Measurements from ENCODE around the gene CSKMT.
"Not testable (repeated sequence)": the region's sequence is repeated elsewhere in the genome, so short reads cannot be mapped to it uniquely, and the experiment has no call there.

The CSKMT gene, protein sequence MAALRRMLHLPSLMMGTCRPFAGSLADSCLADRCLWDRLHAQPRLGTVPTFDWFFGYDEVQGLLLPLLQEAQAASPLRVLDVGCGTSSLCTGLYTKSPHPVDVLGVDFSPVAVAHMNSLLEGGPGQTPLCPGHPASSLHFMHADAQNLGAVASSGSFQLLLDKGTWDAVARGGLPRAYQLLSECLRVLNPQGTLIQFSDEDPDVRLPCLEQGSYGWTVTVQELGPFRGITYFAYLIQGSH

DNA sequence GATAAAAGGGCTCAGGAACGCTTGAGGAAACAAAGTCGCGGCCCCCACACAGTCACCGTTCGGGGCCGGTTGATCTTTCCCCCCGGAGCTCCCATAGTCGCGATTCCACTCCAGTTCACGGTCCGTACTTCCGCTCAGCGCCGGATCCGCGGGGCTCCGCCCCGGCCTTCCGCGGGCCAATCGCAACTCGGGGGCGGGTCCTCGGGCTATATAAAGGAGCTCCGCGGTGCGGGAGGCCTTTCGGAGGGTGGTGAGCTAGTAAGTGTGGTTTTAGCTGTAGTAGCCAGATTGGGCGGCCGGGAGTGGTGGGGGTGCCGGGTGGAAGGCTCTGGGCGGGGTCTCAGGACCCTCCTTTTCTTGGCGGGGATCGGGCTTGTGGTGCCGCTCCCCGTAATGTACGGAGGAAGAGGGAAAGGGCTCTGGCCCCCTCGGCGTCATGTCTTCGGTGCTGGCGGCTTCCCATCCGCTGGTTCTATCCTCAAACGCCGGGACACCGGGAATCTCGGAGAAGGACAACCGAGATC lies at the start of gene CSKMT, which contains the start of gene C11orf98:
Gene CSKMT, plus strand, starts transcription at position 238 of the 524 bp plus-strand sequence. CDS start 568 bp downstream, outside the sequence.
Gene C11orf98, minus strand, starts transcription at position 136 of the 524 bp plus-strand sequence. Its CDS starts 41 bp downstream, at position 95.
- no peaks in the 10 kb centered on the region for H3K9me3 ChIP-seq (ENCODE audit: control insufficient read depth in 2 of 2, low read length in 2 of 2)
- H3K4me1 ChIP-seq (ENCODE audit: control insufficient read depth, insufficient read depth, low read length) = peaks cover 33% of the 10 kb centered on the region
- no peaks in the 10 kb centered on the region for H3K27me3 ChIP-seq (ENCODE audit: control insufficient read depth in 1 of 2, insufficient read depth in 2 of 2, low read length in 2 of 2)
- peak within 1 kb of the TSS; percentile 88 for H3K27ac ChIP-seq (ENCODE audit: low read length)
- H3K36me3 ChIP-seq (ENCODE audit: control insufficient read depth in 2 of 2, insufficient read depth in 2 of 2, low read length in 2 of 2) = peaks cover 4 to 7% of the 10 kb centered on the region in 2 donors
- peak within 1 kb of the TSS; percentile 79 to 97 for H3K4me3 ChIP-seq (ENCODE audit: low read length in 2 of 2)
- peak within 1 kb of the TSS; percentile 91 to 93 for H3K9ac ChIP-seq (ENCODE audit: low read length in 2 of 2)

DNA sequence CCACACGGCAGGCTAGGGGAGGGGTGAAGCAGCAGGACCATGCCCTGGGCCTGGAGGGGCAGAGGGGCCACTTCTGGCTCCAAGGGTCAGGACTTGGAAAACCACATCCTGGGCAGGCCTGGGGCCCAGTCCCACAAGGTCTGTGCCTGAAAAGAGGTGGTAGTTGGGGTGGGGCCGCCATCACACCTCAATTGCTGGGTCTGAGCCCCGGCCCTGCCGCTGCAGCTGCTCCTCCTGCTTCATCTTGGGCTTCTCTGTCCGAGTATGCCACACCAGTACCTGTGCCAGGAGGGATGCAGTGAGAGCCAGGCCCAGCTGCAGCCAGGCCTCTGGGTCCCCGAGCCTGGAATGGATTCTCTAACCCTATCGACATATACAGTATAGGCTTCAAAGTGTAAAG lies 49.6 kb upstream of the CSKMT start:
- H3K36me3 ChIP-seq (ENCODE audit: control insufficient read depth in 2 of 2, insufficient read depth in 2 of 2, low read length in 2 of 2) = peaks cover 0 to 4% of the 10 kb centered on the region in 2 donors
- peaks cover 28% of the 10 kb centered on the region for H3K4me1 ChIP-seq (ENCODE audit: control insufficient read depth, insufficient read depth, low read length)
- H3K9me3 ChIP-seq (ENCODE audit: control insufficient read depth in 2 of 2, low read length in 2 of 2) = no peaks in the 10 kb centered on the region
- H3K27me3 ChIP-seq (ENCODE audit: control insufficient read depth in 1 of 2, insufficient read depth in 2 of 2, low read length in 2 of 2) = no peaks in the 10 kb centered on the region
- no peak overlapping the region for H3K27ac ChIP-seq (ENCODE audit: low read length)
- H3K4me3 ChIP-seq (ENCODE audit: low read length in 2 of 2) = no peak overlapping the region
- H3K9ac ChIP-seq (ENCODE audit: low read length in 2 of 2) = no peak overlapping the region

DNA sequence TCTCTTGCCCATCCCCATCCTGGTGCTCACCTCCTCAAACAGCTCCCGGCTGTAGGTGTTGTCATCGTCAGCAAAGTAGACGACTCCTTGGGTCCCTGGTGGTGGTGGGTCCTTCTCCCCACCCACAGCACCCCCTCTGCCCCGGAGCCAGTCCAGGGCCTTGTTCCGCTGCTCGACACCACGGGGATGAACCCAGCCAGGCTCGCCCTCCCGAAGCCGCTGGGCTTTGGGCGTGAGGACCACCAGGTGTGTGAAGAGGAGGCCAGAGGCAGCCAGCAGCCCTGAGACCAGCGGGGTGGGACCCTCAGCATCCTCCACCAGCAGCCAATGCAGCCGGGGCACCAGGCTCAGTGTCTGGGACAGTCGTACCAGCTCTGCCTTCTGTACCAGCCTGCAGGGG lies 48.2 kb upstream of the CSKMT start:
- H3K4me1 ChIP-seq (ENCODE audit: control insufficient read depth, insufficient read depth, low read length) = peaks cover 24% of the 10 kb centered on the region
- not testable (repeated sequence) for H3K9me3 ChIP-seq (ENCODE audit: control insufficient read depth in 2 of 2, low read length in 2 of 2); H3K27me3 ChIP-seq (ENCODE audit: control insufficient read depth in 1 of 2, insufficient read depth in 2 of 2, low read length in 2 of 2); H3K27ac ChIP-seq (ENCODE audit: low read length); H3K4me3 ChIP-seq (ENCODE audit: low read length in 2 of 2); H3K36me3 ChIP-seq (ENCODE audit: control insufficient read depth in 2 of 2, insufficient read depth in 2 of 2, low read length in 2 of 2); H3K9ac ChIP-seq (ENCODE audit: low read length in 2 of 2)

DNA sequence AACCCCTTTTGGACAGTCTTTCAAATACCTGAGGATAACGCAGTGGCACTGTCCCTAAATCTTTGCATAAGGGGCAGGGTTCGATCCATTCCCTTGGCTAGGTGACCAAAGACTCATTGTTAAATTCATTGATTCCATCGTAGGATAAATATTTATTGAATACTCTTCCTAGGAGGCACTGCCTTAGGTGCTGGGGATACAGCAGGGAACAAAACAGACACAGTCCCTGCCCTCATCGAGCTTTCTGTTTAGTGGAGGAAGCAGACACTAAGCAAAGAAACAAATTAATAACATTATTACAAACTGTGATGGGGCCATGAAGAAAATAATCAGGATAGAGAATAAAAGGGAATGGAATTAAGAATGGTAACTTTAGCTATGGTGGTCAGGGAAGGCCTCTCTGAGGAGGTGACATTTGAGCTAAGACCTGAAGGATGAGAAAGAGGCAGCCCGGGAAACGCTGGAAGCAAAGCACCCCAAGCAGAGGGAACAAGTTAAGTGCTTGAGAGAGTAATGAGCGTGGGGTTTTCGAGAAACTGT lies 44.0 kb upstream of the CSKMT start:
- peak overlapping the region; percentile 66 to 84 for H3K9ac ChIP-seq (ENCODE audit: low read length in 2 of 2)
- no peaks in the 10 kb centered on the region for H3K9me3 ChIP-seq (ENCODE audit: control insufficient read depth in 2 of 2, low read length in 2 of 2)
- peak overlapping the region; percentile 84 to 88 for H3K4me3 ChIP-seq (ENCODE audit: low read length in 2 of 2)
- no peaks in the 10 kb centered on the region for H3K27me3 ChIP-seq (ENCODE audit: control insufficient read depth in 1 of 2, insufficient read depth in 2 of 2, low read length in 2 of 2)
- H3K27ac ChIP-seq (ENCODE audit: low read length) = peak overlapping the region; percentile 85
- H3K36me3 ChIP-seq (ENCODE audit: control insufficient read depth in 2 of 2, insufficient read depth in 2 of 2, low read length in 2 of 2) = peaks cover 10 to 12% of the 10 kb centered on the region in 2 donors
- peaks cover 17% of the 10 kb centered on the region for H3K4me1 ChIP-seq (ENCODE audit: control insufficient read depth, insufficient read depth, low read length)

DNA sequence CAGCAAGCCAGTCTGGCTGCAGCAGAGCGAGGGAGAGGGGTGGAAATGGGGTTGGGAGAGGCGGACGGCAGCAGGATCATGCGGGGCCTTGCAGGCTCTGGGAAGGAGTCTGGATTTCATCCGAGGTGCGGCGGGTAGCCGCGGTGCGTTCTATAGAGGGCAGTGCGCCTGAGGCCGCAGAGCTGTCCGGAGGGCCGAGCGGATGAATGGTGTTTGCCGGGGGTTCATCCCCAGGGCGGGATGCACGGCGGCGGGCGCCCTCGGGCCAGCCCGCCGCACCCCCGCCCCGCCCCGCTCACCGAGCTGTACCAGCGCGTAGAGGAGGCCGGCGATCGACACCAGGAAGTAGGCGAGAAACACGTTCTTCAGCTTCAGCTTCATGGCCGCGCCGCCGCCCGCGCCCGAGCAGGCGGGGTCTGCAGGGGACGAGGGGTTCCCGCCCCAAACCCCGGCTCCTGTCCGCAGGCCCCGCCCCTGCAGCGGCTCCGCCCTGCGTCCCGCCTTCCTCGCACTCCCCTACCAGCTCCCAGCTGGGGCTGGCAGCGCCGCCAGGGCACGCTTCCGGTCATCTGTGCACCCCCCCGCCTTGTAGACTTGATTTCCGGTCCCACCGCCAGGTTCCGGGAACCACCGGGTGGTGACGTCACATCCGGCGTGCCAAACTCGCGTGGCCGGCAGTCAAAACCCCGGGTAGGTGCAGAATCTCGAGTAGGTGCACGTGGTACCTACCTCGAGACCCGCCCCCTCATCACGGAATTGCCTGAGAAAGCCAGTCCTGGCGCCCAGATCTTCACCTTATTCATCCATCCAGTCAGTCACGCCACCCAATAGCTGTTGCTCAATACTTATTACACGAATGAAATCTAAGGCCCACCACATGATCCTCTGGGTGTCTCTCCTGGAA lies 43.3 kb upstream of the CSKMT start, which contains the start of gene B3GAT3:
Gene B3GAT3, minus strand, starts transcription at position 420 of the 904 bp plus-strand sequence. Its CDS starts 39 bp downstream, at position 381.
- Histone ChIP-seq H3K27ac (ENCODE audit: low read length) (peak within 1 kb of the TSS; percentile 85), H3K9me3 (ENCODE audit: control insufficient read depth in 2 of 2, low read length in 2 of 2) (no peaks in the 10 kb centered on the region), H3K36me3 (ENCODE audit: control insufficient read depth in 2 of 2, insufficient read depth in 2 of 2, low read length in 2 of 2) (peaks cover 17 to 19% of the 10 kb centered on the region in 2 donors)

DNA sequence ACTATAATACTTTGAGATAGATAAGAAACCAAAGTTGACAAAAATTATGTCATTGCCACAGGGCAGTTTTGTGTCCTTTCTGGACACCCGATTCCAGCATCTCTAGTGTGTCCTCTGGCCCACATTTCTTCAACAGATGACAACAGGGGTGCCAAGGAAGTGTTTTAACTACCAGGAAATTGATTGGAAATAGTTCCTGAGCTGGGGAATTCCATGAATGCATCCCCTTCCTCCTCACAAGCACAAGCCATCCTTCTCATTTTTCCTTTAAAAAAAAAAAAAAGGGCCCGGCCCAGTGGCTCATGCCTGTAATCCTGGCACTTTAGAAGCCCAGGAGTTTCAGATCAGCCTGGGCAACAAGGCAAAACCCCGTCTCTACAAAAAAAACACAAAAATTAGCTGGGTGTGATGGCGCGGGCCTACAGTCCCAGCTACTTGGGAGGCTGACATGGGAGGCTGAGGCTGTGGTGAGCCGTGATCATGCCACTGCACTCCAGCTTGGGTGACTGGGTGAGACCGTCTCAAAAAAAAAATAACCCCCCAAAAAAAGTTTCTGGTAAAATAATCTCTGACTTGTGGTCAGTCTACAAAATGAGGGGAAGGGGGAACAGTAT lies 42.5 kb upstream of the CSKMT start:
- Histone ChIP-seq H3K27me3 (ENCODE audit: control insufficient read depth in 1 of 2, insufficient read depth in 2 of 2, low read length in 2 of 2) (no peaks in the 10 kb centered on the region), H3K36me3 (ENCODE audit: control insufficient read depth in 2 of 2, insufficient read depth in 2 of 2, low read length in 2 of 2) (peaks cover 19 to 22% of the 10 kb centered on the region in 2 donors), H3K27ac (ENCODE audit: low read length) (peak overlapping the region; percentile 85), H3K9ac (ENCODE audit: low read length in 2 of 2) (peak overlapping the region in 1 of 2 donors; percentile 66), H3K4me3 (ENCODE audit: low read length in 2 of 2) (peak overlapping the region; percentile 68 to 88), H3K9me3 (ENCODE audit: control insufficient read depth in 2 of 2, low read length in 2 of 2) (no peaks in the 10 kb centered on the region), H3K4me1 (ENCODE audit: control insufficient read depth, insufficient read depth, low read length) (peaks cover 17% of the 10 kb centered on the region)

More for the DNA sequence above, 43.3 kb upstream of the CSKMT start, which contains the start of gene B3GAT3:
- H3K4me1 ChIP-seq (ENCODE audit: control insufficient read depth, insufficient read depth, low read length) = peaks cover 17% of the 10 kb centered on the region
- peak within 1 kb of the TSS; percentile 84 to 88 for H3K4me3 ChIP-seq (ENCODE audit: low read length in 2 of 2)
- peak within 1 kb of the TSS; percentile 66 to 84 for H3K9ac ChIP-seq (ENCODE audit: low read length in 2 of 2)
- H3K27me3 ChIP-seq (ENCODE audit: control insufficient read depth in 1 of 2, insufficient read depth in 2 of 2, low read length in 2 of 2) = no peaks in the 10 kb centered on the region

DNA sequence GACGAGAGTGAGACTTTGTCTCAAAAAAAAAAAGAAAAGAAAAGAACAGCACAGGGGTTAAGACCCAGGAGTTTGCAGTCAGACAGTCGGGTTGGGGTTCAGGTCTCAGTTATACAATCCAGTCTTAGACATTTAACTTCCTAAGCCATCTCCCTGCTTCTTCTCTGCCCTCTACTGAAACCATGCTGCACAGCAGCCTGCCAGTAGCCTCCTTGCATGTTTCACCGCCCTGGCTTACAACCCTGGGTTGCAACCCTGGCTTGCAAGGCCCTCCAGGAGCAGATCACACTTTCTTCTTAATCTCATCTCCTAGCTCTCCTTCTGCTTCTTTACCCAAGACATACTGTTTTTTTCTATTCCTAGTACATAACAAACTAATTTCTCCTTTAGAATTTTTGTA lies 37.4 kb upstream of the CSKMT start:
- Histone ChIP-seq H3K4me1 (ENCODE audit: control insufficient read depth, insufficient read depth, low read length) (peaks cover 4% of the 10 kb centered on the region), H3K9ac (ENCODE audit: low read length in 2 of 2) (no peak overlapping the region), H3K27ac (ENCODE audit: low read length) (no peak overlapping the region), H3K9me3 (ENCODE audit: control insufficient read depth in 2 of 2, low read length in 2 of 2) (no peaks in the 10 kb centered on the region), H3K27me3 (ENCODE audit: control insufficient read depth in 1 of 2, insufficient read depth in 2 of 2, low read length in 2 of 2) (no peaks in the 10 kb centered on the region), H3K36me3 (ENCODE audit: control insufficient read depth in 2 of 2, insufficient read depth in 2 of 2, low read length in 2 of 2) (peaks cover 64 to 66% of the 10 kb centered on the region in 2 donors), H3K4me3 (ENCODE audit: low read length in 2 of 2) (no peak overlapping the region)

DNA sequence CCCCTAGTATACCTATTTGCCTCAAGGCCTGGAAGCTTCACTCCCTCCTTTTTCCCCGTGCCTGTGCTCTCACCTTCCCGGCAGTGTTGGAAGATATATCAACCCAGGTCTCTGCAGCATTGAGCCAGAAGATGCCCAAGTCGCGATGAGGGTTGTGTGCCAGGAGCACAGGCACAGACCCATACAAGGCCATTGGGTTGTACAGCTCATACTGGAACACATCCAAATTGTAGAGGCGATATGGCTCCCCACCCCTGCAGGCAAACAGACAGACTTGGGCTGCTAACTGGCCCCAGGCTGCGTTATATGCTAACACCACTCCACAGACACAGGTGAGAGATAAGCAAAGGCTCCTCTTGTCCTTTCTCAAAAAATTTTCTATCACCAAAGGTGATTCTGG lies 32.6 kb upstream of the CSKMT start:
- peak overlapping the region; percentile 18 for H3K27ac ChIP-seq (ENCODE audit: low read length)
- peak overlapping the region in 1 of 2 donors; percentile 13 for H3K9ac ChIP-seq (ENCODE audit: low read length in 2 of 2)
- no peaks in the 10 kb centered on the region for H3K27me3 ChIP-seq (ENCODE audit: control insufficient read depth in 1 of 2, insufficient read depth in 2 of 2, low read length in 2 of 2)
- peaks cover 6% of the 10 kb centered on the region for H3K4me1 ChIP-seq (ENCODE audit: control insufficient read depth, insufficient read depth, low read length)
- H3K4me3 ChIP-seq (ENCODE audit: low read length in 2 of 2) = peak overlapping the region in 1 of 2 donors; percentile 34
- peaks cover 71 to 73% of the 10 kb centered on the region in 2 donors for H3K36me3 ChIP-seq (ENCODE audit: control insufficient read depth in 2 of 2, insufficient read depth in 2 of 2, low read length in 2 of 2)
- no peaks in the 10 kb centered on the region for H3K9me3 ChIP-seq (ENCODE audit: control insufficient read depth in 2 of 2, low read length in 2 of 2)

DNA sequence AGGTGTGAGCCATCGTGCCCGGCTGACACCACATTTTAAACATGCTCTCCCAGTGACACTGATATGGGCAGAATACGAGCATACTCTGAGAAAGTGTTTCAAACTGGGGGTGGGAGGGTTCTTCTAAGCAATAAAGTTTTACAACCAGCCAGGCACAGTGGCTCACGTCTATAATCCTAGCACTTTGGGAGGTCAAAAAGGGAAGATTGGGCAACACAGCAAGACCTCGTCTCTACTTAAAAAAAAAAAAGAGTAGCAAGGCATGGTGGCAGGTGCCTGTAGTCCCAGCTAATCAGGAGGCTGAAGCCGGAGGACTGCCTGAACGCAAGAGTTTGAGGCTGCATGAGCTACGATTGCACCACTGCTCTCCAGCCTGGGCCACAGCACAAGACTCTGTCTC lies 20.9 kb upstream of the CSKMT start:
- H3K36me3 ChIP-seq (ENCODE audit: control insufficient read depth in 2 of 2, insufficient read depth in 2 of 2, low read length in 2 of 2) = peaks cover 16% of the 10 kb centered on the region in 2 donors
- peak overlapping the region in 1 of 2 donors; percentile 15 for H3K4me3 ChIP-seq (ENCODE audit: low read length in 2 of 2)
- no peak overlapping the region for H3K9ac ChIP-seq (ENCODE audit: low read length in 2 of 2)
- H3K27ac ChIP-seq (ENCODE audit: low read length) = no peak overlapping the region
- H3K27me3 ChIP-seq (ENCODE audit: control insufficient read depth in 1 of 2, insufficient read depth in 2 of 2, low read length in 2 of 2) = no peaks in the 10 kb centered on the region
- H3K9me3 ChIP-seq (ENCODE audit: control insufficient read depth in 2 of 2, low read length in 2 of 2) = no peaks in the 10 kb centered on the region
- H3K4me1 ChIP-seq (ENCODE audit: control insufficient read depth, insufficient read depth, low read length) = peaks cover 23% of the 10 kb centered on the region

DNA sequence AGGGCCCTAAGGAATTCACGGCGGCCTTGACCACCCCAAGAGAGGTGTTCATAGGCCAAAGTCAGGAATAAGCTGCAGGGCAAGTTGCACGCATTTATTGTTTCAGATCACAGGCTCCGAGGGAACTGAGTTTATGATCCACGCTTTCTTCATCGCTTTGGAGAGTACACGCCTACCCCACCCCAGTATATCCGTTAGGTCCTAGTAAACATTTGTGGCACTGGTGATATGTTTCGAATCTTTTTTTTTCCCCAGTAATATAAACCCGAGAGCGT lies 19.5 kb upstream of the CSKMT start:
- H3K27ac ChIP-seq (ENCODE audit: low read length) = peak overlapping the region; percentile 89
- H3K9me3 ChIP-seq (ENCODE audit: control insufficient read depth in 2 of 2, low read length in 2 of 2) = no peaks in the 10 kb centered on the region
- no peaks in the 10 kb centered on the region for H3K27me3 ChIP-seq (ENCODE audit: control insufficient read depth in 1 of 2, insufficient read depth in 2 of 2, low read length in 2 of 2)
- peak overlapping the region; percentile 92 for H3K4me3 ChIP-seq (ENCODE audit: low read length in 2 of 2)
- H3K9ac ChIP-seq (ENCODE audit: low read length in 2 of 2) = peak overlapping the region; percentile 95
- peaks cover 18 to 20% of the 10 kb centered on the region in 2 donors for H3K36me3 ChIP-seq (ENCODE audit: control insufficient read depth in 2 of 2, insufficient read depth in 2 of 2, low read length in 2 of 2)
- H3K4me1 ChIP-seq (ENCODE audit: control insufficient read depth, insufficient read depth, low read length) = peaks cover 23% of the 10 kb centered on the region
